GM19397 (cell line): ENCODE results near the gene FAM161A.
"Not testable (repeated sequence)": the region's sequence is repeated elsewhere in the genome, so short reads cannot be mapped to it uniquely, and the experiment has no call there.

ENCODE experiments used
- ATAC-seq: cut with Tn5 transposase; IDR thresholded peaks from one replicate; pipeline ENCODE4 v1.9.1; 2021; ENCODE audit warnings: mild to moderate bottlenecking, moderate library complexity; ENCODE audit not compliant: unreplicated experiment

The FAM161A gene, protein sequence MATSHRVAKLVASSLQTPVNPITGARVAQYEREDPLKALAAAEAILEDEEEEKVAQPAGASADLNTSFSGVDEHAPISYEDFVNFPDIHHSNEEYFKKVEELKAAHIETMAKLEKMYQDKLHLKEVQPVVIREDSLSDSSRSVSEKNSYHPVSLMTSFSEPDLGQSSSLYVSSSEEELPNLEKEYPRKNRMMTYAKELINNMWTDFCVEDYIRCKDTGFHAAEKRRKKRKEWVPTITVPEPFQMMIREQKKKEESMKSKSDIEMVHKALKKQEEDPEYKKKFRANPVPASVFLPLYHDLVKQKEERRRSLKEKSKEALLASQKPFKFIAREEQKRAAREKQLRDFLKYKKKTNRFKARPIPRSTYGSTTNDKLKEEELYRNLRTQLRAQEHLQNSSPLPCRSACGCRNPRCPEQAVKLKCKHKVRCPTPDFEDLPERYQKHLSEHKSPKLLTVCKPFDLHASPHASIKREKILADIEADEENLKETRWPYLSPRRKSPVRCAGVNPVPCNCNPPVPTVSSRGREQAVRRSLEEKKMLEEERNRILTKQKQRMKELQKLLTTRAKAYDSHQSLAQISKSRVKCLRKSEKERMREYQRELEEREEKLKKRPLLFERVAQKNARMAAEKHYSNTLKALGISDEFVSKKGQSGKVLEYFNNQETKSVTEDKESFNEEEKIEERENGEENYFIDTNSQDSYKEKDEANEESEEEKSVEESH

DNA sequence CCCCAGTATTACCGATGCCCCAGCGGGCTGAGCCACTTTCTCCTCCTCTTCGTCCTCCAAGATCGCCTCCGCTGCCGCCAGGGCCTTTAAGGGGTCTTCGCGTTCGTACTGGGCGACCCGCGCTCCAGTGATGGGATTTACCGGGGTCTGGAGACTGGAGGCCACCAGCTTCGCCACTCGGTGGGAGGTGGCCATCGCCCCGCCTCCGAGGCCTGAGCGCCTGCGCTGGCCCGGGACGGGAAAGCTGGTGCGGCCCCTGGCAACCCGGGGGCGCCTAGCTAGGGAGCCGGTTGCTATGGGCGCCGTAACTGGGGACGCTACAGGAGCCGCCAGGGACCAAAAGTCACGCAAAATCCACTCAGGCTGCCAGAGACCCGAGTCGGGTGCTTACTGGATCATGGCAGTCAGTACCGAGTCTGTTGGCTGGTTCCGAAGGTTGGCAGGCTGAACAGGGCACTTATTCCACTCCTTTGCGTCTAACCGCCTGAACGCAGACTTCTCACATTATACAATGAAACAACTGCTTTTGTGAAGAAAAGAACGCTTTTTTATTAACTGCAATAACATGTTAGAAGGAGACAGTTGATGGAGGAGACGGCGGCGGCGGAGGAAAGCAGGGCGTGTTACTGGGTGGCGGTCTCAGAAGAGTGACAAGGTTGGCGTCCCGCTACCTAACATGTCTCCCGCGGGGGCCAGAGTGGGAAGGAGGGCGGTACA, at the start of gene FAM161A:
TSS of gene FAM161A (minus strand) at position 214 of the 717 bp plus-strand sequence. CDS start at position 195, 19 bp downstream.
- peak; percentile 82 for ATAC-seq

DNA sequence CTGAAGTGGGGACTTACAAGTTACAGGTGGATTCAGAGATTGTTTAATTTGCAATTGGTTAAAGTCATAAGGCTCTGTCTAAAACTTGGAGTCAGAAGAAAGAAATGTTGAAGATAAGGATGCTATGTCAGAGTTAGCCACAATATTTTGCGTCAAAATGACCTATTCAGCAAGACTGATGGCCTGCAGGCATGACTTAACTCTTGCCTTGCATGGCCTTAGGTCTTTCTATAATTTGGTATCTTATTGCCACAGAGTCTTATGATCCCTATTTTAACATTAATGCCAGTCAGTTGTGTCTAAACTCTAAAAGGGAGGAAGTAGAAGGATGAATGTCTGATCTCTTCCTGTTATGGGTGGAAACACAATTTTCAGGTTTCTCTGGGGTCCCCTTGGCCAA, 46.4 kb upstream of the FAM161A start:
- ATAC-seq, result no peak

DNA sequence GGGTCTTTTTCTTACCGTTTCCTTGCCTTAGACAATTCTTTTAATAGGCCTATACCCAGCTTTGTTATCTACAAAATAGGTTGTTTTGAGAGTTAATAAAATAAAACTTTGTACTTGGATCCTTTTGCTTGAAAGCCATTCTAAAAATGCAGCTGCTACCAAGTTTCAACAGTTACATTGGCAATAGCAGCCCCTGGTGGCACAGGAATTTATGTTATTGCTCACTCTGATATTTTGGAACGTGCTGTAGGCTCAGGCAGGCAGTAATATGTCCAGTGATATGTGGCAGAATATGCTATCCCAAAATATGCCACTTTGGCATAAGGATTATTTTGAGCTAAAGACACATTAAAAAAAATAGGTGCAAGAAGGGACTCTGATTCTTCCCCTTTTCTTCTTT, 45.0 kb upstream of the FAM161A start:
- ATAC-seq, result no peak

DNA sequence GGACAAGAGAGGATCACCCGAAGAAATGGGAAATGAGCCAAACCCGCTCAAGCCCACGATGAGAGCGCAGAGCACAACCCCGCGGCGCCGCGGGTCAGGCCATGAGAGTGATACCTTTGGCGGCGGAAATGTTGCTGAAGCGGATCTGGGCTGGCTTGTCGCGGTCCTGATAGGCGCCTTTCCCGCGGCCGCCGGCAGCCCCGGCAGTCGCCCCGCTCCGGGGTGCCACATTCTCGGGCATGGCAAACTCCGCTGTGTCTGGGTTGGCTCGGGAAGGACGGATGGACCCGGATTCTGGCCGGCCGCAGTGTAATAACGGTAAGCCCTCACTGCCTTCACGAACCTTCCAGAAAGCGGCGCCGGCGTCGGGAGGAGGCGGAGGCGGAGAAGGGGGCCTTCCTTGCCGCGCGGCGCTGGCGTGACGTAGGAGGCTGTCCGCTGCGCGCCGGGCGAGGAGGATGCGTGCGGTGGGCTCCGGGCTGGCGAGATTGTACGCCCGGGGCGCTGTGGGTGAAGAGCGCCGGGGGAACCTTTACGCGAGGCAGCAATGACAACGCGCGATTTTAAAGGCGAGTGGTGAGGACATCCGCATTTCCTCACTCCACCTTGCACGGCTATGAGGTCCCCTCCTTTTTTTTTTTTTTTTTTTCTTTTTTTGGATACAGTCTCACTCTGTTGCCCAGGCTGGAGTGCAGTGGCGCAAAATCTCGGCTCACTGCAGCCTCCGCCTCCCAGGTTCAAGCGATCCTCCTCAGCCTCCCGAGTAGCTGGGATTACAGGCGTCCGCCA, 34.6 kb upstream of the FAM161A start, which contains the start of gene CCT4:
TSS of gene CCT4 (minus strand) at position 390 of the 789 bp plus-strand sequence. CDS start at position 241, 149 bp downstream.
- peak; percentile 77 for ATAC-seq

DNA sequence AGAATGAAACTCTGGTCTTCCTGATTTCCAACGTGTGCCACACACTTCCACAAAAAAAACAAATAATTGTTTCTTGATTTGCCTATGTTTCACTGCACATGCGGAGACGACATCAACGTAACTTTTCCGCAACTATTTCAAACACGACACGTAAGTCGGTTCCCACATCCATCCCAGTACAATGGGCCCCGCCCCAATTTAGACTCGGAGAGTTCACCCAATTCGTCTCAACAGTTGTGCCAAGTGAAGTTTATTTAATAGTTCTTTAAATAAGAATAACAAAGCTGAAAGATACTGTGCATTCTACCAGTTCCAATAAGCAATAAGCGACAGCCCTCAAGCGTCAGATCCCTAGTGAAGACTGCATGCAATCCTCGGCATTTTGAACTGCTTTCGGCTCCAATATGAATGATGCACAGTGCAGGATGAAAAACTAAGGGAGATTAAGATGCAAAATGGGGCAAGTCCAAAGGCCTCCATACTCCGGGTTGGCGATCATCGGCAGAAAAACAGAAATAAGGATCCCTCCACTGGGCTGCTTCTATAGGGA, 33.9 kb upstream of the FAM161A start:
- ATAC-seq, result no peak

DNA sequence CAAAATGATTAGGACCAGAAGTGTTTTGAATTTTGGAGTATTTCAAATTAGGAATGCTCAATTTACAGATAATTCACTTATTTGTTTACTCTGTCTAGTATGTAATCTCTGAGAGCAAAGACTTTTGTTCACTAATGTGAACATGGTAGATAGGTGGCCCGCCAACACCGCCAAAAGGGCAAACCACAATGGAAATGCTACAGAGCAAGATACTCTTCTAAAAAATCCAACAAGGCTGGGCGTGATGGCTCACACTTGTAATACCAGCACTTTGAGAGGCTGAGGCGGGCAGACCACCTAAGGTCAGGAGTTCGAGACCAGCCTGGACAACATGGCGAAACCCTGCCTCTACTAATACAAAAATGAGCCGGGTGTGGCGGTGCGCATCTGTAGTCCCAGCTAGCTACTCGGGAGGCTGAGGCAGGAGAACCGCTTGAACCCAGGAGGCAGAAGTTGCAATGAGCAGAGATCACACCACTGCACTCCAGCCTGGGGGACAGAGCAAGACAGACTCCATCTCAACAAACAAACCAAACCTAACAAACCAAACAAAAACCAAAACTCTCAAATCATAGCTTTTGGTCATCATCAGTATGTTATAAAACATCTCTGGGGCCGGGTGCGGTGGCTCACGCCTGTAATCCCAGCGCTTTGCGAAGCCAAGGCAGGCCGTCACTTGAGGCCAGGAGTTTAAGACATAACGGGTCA, 32.2 kb upstream of the FAM161A start:
- no peak for ATAC-seq

DNA sequence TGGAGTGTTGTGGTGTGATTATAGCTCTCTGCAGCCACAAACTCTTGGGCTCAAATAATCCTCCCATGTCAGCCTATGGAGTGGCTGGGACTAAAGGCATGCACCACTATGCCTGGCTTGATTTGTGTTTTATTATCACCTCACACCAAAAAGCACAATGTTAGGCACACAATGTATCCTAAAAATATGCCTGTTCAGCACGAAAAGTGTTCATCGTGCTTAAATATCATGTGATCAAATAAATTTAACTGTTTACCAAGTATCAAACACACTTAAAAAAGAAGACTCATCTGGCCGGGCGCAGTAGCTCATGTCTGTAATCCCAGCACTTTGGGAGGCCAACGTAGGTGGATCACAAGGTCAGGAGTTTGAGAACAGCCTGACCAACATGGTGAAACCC, 29.0 kb upstream of the FAM161A start:
- no peak for ATAC-seq

DNA sequence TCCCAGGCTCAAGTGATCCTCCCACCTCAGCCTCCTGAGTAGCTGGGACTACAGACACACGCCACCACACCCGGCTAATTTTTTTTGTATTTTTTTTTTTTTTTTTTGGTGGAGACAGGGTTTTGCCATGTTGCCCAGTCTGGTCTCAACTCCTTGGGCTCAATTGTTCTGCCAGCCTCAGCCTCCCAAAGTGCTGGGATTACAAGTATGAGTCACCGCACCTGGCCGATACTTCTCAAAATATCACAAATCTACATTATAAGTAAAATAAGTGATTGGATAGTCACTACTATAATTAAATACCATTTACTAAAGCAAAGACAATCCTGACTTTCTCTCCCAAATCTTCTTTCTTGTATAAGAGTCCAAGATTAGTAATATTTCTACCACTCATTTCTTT, 25.5 kb upstream of the FAM161A start:
- not testable (repeated sequence) for ATAC-seq

DNA sequence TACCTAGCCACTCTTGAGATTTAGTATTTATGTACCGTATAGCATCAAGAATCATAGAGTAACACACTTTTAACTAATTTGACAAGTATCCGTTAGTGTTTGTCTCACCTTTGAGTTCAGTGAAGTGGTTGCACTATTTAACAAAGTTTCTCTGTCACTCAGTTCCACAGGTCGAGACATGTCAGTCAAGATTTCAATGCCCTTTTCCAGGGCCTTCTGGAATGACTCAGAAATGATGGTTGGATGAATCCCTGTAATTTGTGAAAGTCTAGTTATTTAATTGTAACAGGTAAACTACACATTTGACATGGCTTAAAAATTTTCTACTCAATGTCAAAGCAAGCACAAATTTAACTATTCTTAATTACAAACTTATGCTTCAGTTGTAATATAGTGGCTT, 24.9 kb upstream of the FAM161A start:
- no peak for ATAC-seq

DNA sequence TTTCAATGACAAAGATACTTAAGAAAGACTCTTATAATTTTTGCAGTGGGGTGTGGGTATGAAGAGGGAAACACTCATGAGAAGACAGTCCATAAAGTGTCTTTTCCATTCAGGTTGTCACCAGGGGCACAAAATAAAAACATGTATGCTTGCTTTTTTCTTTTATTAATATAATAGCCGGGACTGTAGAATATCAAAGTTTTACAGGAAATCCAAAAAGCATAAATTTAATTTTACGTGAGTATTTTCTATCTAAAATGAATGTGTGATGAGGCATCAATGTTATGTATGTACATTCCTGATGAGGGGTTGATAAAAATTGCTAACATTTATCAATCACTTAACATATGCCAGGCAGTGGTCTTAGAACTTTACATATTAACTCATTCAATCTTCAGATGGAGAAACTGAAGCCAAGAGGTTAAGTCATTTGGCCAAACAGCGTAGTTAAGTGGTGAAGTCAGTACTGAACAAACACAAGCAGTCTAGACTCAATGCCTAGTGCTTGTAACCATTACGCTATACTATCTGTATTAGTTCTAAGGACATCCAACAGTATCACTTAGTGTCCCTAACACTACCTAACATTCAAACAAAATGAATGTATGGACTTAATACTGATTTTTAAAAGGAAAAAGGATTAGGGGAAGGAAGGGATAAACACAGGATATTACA, 23.8 kb upstream of the FAM161A start:
- no peak for ATAC-seq

DNA sequence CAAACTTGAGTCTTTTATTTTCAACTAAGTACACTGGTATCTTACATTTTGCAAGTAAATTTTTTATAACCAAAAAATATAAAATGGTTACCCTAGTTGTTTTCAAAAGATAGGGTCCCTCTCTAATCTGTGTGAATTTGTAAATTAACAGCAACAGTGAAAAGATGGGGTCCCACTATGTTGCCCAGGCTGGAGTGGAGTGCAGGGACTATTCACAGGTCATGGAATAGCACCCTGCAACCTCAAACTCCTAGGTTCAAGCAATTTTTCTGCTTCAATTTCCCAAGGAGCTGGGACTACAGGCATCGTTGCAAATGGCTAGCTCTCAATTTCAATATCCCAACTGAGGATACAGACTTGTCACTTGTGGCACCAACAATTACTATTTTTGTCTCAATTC, 22.5 kb upstream of the FAM161A start:
- no peak for ATAC-seq

DNA sequence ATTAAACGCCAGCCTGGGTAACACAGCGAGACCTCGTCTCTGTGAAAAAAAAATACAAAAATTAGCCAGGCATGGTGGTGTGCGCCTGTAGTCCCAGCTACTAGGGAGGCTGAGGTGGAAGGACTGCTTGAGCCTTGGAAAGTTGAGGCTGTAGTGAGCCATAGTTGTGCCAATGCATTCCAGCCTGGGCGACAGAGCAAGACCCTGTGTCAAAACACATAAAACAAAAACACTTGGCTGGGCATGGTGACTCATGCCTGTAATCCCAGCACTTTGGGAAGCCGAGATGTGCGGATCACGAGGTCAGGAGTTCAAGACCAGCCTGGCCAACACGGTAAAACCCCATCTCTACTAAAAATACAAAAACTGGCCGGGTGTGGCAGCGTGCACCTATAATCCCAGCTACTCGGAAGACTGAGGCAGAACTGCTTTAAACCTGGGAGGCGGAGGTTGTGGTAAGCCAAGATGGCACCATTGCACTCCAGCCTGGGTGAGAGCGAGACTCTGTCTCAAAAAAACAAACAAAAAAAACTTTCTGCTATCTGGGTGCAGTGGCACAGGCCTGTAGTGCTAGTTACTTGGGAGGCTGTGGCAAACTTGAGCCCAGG, 12.7 kb upstream of the FAM161A start:
- not testable (repeated sequence) for ATAC-seq

DNA sequence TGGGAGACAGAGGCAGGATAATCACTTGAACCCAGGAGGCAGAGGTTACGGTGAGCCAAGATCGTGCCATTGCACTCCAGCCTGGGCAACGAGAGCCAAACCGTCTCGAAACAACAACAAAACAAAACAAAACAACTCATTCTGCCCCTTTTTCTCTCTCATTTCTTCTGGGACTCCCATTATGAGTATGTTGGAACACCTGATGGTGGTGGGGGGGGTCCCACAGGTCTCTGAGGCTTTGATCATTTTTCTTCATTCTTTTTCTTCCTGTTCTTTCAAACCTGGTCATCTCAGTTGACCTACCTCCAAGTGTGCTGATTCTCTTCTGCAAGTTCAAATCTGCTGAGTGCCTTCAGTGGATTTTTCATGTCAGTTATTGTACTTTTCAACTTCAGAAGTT, 8.2 kb upstream of the FAM161A start:
- ATAC-seq, result no peak

DNA sequence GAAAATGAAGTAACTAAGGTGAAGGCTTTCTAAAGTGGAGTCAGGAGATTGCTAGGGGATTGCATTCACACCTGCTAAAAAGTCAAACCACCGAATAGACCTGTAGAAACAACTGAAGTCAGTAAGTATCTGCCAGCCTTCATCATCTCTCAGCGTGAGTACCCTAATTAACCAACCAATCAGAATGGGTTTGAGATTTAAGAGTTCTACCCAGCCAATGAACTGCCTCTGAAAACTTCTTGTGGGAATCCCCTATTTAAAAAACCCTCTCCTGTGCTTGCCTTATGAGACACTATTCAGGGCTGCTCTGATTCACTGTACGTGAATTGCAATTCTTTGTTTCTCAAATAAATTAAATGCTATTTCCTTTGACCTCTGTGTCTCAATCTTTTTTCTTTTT, 3.4 kb upstream of the FAM161A start:
- ATAC-seq, result no peak

DNA sequence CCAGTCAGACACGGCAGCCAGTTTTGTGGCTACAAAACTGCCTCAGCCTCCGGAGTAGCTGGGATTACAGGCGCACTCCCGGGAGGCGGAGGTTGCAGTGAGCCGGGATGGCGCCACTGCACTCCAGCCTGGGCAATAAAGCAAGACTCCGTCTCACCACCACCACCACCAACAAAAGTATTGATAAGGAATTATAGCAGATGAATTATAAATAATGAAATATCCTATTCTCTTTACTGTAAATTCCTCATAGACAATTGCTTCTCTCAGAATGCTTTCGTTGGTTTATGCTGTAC, 1.4 kb upstream of the FAM161A start:
- ATAC-seq, result no peak

DNA sequence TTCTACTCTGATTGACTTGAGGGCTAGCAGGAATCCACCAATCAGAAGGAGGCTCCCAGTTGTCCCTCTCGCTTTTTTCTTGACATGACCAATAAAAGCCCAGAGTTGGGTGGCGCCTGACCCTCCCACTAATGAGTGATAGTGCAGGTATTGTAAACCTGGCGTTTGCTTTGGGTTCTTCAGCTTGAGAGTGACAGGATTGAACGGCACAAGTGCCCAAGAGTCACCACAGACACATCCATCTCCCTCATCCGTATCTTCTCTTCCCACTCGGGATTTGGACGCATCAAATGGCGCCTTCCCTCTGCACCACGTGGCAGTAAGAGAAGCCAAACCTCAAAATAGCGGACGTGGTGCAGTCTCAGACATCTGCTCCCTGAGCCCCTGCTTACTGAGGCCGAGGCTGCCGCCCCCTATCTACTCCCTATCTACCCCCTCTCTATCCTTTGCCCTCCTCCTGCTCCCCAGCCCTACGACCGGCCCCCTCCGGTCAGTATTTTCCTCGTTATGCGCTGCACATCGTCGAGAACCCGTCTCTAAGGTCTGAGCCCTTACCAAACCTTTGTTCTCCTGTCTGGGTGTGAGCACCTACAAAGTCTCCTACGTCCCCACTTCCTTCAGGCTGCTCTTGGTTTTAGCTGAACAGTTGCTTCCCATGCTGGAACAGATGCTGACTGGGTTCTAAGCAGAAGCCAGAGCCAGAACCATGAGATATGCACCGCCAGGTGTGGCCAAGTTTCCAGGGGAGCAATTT, 881 bp upstream of the FAM161A start:
- peak; percentile 87 for ATAC-seq

DNA sequence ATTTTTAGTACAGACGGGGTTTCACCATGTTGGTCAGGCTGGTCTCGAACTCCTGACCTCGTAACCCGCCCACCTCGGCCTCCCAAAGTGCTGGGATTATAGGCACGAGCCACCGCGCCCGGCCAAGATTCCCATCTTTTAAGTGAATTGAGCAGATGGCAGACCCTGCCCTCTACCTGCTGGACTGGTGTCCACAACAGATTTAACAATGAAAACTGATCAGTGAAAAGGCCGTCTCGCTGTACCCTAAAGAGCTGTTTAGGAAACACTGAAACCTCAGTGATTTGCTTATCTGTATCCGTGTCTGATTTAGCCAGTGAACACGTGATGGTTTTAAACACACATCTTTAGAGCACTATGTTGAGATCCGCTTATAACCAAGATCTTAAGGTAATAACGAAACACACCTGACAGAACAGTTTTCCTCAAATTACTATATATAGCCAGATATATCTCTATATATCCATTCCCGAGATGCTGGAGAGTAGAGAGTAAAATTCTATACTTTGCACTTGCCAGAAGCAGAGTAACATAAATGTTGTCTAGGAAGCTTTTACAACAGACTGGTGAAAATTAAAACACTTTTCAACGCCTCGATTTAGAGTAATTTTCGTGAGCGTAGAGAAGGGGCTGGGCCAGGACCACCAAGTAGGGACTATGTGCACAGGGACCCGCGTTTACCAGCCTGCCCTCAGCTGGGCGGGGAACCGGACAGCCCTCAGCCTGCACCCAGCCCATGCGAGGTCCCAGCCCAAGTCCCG, 594 bp downstream of the FAM161A start:
- peak; percentile 68 for ATAC-seq

DNA sequence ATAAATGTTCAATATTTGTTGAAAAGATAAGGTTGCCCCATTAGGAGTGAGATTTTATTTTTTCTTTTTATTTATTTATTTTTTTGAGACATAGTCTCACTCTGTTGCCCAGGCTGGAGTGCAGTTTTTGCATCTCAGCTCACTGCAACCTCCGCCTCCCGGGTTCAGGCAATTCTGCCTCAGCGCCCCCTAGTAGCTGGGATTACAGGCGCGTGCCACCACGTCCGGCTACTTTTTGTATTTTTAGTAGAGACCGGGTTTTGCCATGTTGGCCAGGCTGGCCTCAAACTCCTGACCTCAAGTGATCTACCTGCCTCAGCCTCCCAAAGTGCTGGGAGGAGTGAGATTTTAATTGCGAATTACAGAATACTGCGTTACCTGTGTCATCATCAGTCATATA, 2.6 kb downstream of the FAM161A start:
- not testable (repeated sequence) for ATAC-seq
